Left hindlimb (tissue), 1 donor: ENCODE results near the gene THOC6.
"Not testable (repeated sequence)": the region's sequence is repeated elsewhere in the genome, so short reads cannot be mapped to it uniquely, and the experiment has no call there.

Source experiments
- DNase-seq: peaks from one replicate; pipeline ENCODE4 v3.0.0-alpha.2; 2018

THOC6 gene

GRCh38 chr16:3075946-3076345, 52.1 kb downstream of the THOC6 start:
- DNase-seq: not testable (repeated sequence)

- no peak for DNase-seq
Observed at GRCh38 chr16:3076577-3076976, 52.7 kb downstream of the THOC6 start.
